MM.1S (cell line): ENCODE data around the gene ZNF117.

Experiments used
- DNase-seq: peaks from one replicate; pipeline ENCODE4 v3.0.0-alpha.2; 2015
- H2AFZ ChIP-seq: fragments of 300-600 bp; sonication (generic); 2 replicates; pipeline ENCODE4 v1.6.0; 2016; ENCODE audit warnings: antibody characterized with exemption, low read length
- H3F3A ChIP-seq: fragments of 300-600 bp; sonication (generic); 2 replicates; pipeline ENCODE4 v1.6.1; 2016; ENCODE audit warnings: mild to moderate bottlenecking, antibody characterized with exemption, low read length, moderate library complexity, mixed read lengths; ENCODE audit not compliant: insufficient read depth
- H3K27ac ChIP-seq: fragments of 300-600 bp; sonication (generic); 2 replicates; pipeline ENCODE4 v1.5.1; 2016; ENCODE audit warnings: mild to moderate bottlenecking, low read length
- H3K27me3 ChIP-seq: fragments of 300-600 bp; sonication (generic); replicated peaks from 2 replicates; pipeline ENCODE4 v1.6.0; 2016; ENCODE audit warnings: low read length; ENCODE audit not compliant: insufficient read depth
- H3K36me3 ChIP-seq: fragments of 300-600 bp; sonication (generic); replicated peaks from 2 replicates; pipeline ENCODE4 v1.6.1; 2016; ENCODE audit warnings: mild to moderate bottlenecking, low read length, mixed read lengths; ENCODE audit not compliant: insufficient read depth
- H3K4me1 ChIP-seq: fragments of 300-600 bp; sonication (generic); 2 replicates; pipeline ENCODE4 v1.6.1; 2016; ENCODE audit warnings: low read length, mixed read lengths
- H3K4me2 ChIP-seq: fragments of 300-600 bp; sonication (generic); 2 replicates; pipeline ENCODE4 v1.6.0; 2016; ENCODE audit warnings: low read depth, low read length
- H3K4me3 ChIP-seq: fragments of 300-600 bp; sonication (generic); 2 replicates; pipeline ENCODE4 v1.5.1; 2016; ENCODE audit warnings: low read length, mixed read lengths
- H3K79me2 ChIP-seq: fragments of 300-600 bp; sonication (generic); 2 replicates; pipeline ENCODE4 v1.6.1; 2016; ENCODE audit warnings: mixed run types, low read length, mixed read lengths
- H3K9ac ChIP-seq: fragments of 300-600 bp; sonication (generic); 2 replicates; pipeline ENCODE4 v1.6.1; 2016; ENCODE audit warnings: low read length, mixed read lengths
- H3K9me2 ChIP-seq: fragments of 300-600 bp; sonication (generic); replicated peaks from 2 replicates; pipeline ENCODE4 v1.6.1; 2016; ENCODE audit warnings: mild to moderate bottlenecking, low read length, mixed read lengths; ENCODE audit not compliant: insufficient read depth
- H3K9me3 ChIP-seq: fragments of 300-600 bp; sonication (generic); replicated peaks from 2 replicates; pipeline ENCODE4 v1.6.1; 2016; ENCODE audit warnings: mild to moderate bottlenecking, low read length, mixed read lengths; ENCODE audit not compliant: insufficient read depth
- H4K20me1 ChIP-seq: fragments of 300-600 bp; sonication (generic); 2 replicates; pipeline ENCODE4 v1.6.1; 2016; ENCODE audit warnings: mild to moderate bottlenecking, low read length, moderate library complexity, mixed read lengths; ENCODE audit not compliant: insufficient read depth
- CTCF ChIP-seq: fragments of 300-600 bp; sonication (generic); IDR thresholded peaks from 2 replicates; pipeline ENCODE4 v1.5.1; 2016; ENCODE audit warnings: antibody characterized with exemption, low read length, mixed read lengths
- EZH2 ChIP-seq: fragments of 300-600 bp; sonication (generic); optimal IDR thresholded peaks from 2 replicates; pipeline ENCODE3; 2017; ENCODE audit warnings: low read depth, mild to moderate bottlenecking, antibody characterized with exemption, low read length, mixed read lengths
- EZH2phosphoT487 ChIP-seq: fragments of 300-600 bp; sonication (generic); IDR thresholded peaks from 2 replicates; pipeline ENCODE4 v1.6.1; 2018; ENCODE audit warnings: antibody characterized with exemption, low read length

ZNF117 gene

GRCh38 chr7:64993901-64994300 is 3.1 kb upstream of the ZNF117 start:
- H3K4me3 ChIP-seq: no peak overlapping the region
- no peak for DNase-seq
- no peak overlapping the region for H3K9ac ChIP-seq
- no peaks in the 10 kb centered on the region for H3K27me3 ChIP-seq
- H3K4me1 ChIP-seq: peaks cover 5% of the 10 kb centered on the region
- H3K79me2 ChIP-seq: 0 out of 2 replicates have a peak, but pooled peaks cover 4% of the 10 kb centered on the region
- no peak overlapping the region for H2AFZ ChIP-seq
- no peaks in the 10 kb centered on the region for H3F3A ChIP-seq
- H3K36me3 ChIP-seq: no peaks in the 10 kb centered on the region; the same call in 1 of the 2 replicates
- H4K20me1 ChIP-seq: no peaks in the 10 kb centered on the region
- TF ChIP-seq CTCF: no peak
- no peak for TF ChIP-seq EZH2
- TF ChIP-seq EZH2phosphoT487: no peak
- no peaks in the 10 kb centered on the region; the same call in 1 of the 2 replicates for H3K9me3 ChIP-seq
- H3K4me2 ChIP-seq: no peak overlapping the region
- H3K9me2 ChIP-seq: no peaks in the 10 kb centered on the region
- H3K27ac ChIP-seq: no peak overlapping the region

GRCh38 chr7:64992971-64993370 is 2.1 kb upstream of the ZNF117 start:
- no peaks in the 10 kb centered on the region for H3K79me2 ChIP-seq
- no peaks in the 10 kb centered on the region for H3K4me1 ChIP-seq
- no peak overlapping the region for H3K27ac ChIP-seq
- H4K20me1 ChIP-seq: no peaks in the 10 kb centered on the region
- no peaks in the 10 kb centered on the region for H3K36me3 ChIP-seq
- no peaks in the 10 kb centered on the region for H3K9me2 ChIP-seq
- H3K9me3 ChIP-seq: no peaks in the 10 kb centered on the region; the same call in 1 of the 2 replicates
- no peaks in the 10 kb centered on the region for H3F3A ChIP-seq
- no peak overlapping the region for H3K4me3 ChIP-seq
- H3K27me3 ChIP-seq: no peaks in the 10 kb centered on the region
- no peak for DNase-seq
- TF ChIP-seq CTCF (no peak), EZH2phosphoT487 (no peak), EZH2 (no peak)
- H3K4me2 ChIP-seq: no peak overlapping the region
- no peak overlapping the region for H3K9ac ChIP-seq
- H2AFZ ChIP-seq: no peak overlapping the region

GRCh38 chr7:64990216-64990615 is 620 bp downstream of the ZNF117 start:
- no peak overlapping the region for H3K4me2 ChIP-seq
- H3K9me2 ChIP-seq: no peaks in the 10 kb centered on the region
- no peak overlapping the region for H2AFZ ChIP-seq
- no peaks in the 10 kb centered on the region for H3K27me3 ChIP-seq
- H3K4me1 ChIP-seq: no peaks in the 10 kb centered on the region
- H3K27ac ChIP-seq: no peak overlapping the region
- no peaks in the 10 kb centered on the region; the same call in 1 of the 2 replicates for H3K9me3 ChIP-seq
- no peaks in the 10 kb centered on the region; the same call in 1 of the 2 replicates for H3K36me3 ChIP-seq
- no peaks in the 10 kb centered on the region for H4K20me1 ChIP-seq
- TF ChIP-seq EZH2 (no peak), CTCF (no peak), EZH2phosphoT487 (no peak)
- no peak overlapping the region for H3K4me3 ChIP-seq
- no peak for DNase-seq
- no peaks in the 10 kb centered on the region for H3F3A ChIP-seq
- no peaks in the 10 kb centered on the region for H3K79me2 ChIP-seq
- H3K9ac ChIP-seq: no peak overlapping the region
